HCT116 (cell line): ENCODE results near the gene CCL28. TPM values are rescaled to one million over a fixed set of nuclear protein-coding genes. Genes with fewer than 3 reads are reported as not detected.

Experiments
- ATAC-seq: fragments of 200-7000 bp; cut with Tn5 transposase; 2 replicates; pipeline ENCODE4 v1.9.1; 2020; ENCODE audit warnings: mild to moderate bottlenecking, moderate library complexity
- BruUV-seq: library from RNA; stranded (reverse); fragments of 400-500 nt; replicated peaks from 2 replicates; lab custom pipeline; 2021; lab: Mats Ljungman, UMichigan
- CTCF ChIA-PET: fragments of 300-600 bp; sonication (Branson Sonifier 250); formaldehyde crosslinking; loops from one replicate; lab custom pipeline; 2021; ENCODE audit warnings: antibody characterized with exemption; lab: Charles Lee
- POLR2A ChIA-PET: fragments of 300-600, 350-600 bp; sonication (Branson Sonifier 250); formaldehyde crosslinking; loops from one replicate; lab custom pipeline; 2021; ENCODE audit warnings: antibody characterized with exemption; lab: Charles Lee
- RAD21 ChIA-PET, 2 experiments: fragments of 300-600 bp; sonication (Branson Sonifier 250); formaldehyde crosslinking; loops; one replicate each; lab custom pipeline; 2023; ENCODE audit warnings: low total read pairs in 2 of 2; ENCODE audit not compliant: uncharacterized antibody in 2 of 2, unreplicated experiment in 2 of 2, low non-redundant PET in 1 of 2; lab: Charles Lee
- DNase-seq: peaks from one replicate; pipeline ENCODE4 v3.0.0-alpha.2; 2010; ENCODE audit warnings: low read depth, low spot score
- H2AFZ ChIP-seq: fragments of 200-600 bp; shearing (Covaris generic), sonication (generic); 2 replicates; pipeline ENCODE4 v1.6.1; 2017; ENCODE audit warnings: low read depth, mixed run types, mixed read lengths, antibody characterized with exemption, low read length; ENCODE audit not compliant: poor library complexity, severe bottlenecking
- H3K27ac ChIP-seq: 2 replicates; pipeline ENCODE4 v1.5.1; 2012; ENCODE audit warnings: low read depth, low read length
- H3K27me3 ChIP-seq: fragments of 200-600 bp; sonication (generic); 2 replicates; pipeline ENCODE4 v1.6.1; 2016; ENCODE audit warnings: mixed run types, low read length, mixed read lengths; ENCODE audit not compliant: insufficient read depth
- H3K36me3 ChIP-seq, 2 experiments: fragments of 200-500 bp in 1 of 2; fragments of 200-600 bp in 1 of 2; sonication (Bioruptor generic) in 1 of 2; sonication (generic) in 1 of 2; 2 replicates each; pipeline versions ENCODE4 v1.5.1 to v1.6.1; 2014 to 2016; ENCODE audit warnings: low read length in 2 of 2, inconsistent platforms in 1 of 2, mixed read lengths in 1 of 2, mixed run types in 1 of 2; ENCODE audit not compliant: insufficient read depth in 2 of 2, control insufficient read depth in 1 of 2
- H3K4me1 ChIP-seq, 2 experiments: fragments of 200-600 bp in 1 of 2; sonication (generic) in 1 of 2; 2 replicates each; pipeline versions ENCODE4 v1.5.1 to v1.6.1; 2012 to 2017; ENCODE audit warnings: low read length in 2 of 2, inconsistent platforms in 1 of 2, mild to moderate bottlenecking in 1 of 2, mixed read lengths in 1 of 2, mixed run types in 1 of 2, moderate library complexity in 1 of 2; ENCODE audit not compliant: insufficient read depth in 2 of 2, control insufficient read depth in 1 of 2
- H3K4me2 ChIP-seq: fragments of 200-600 bp; sonication (generic); 2 replicates; pipeline ENCODE4 v1.6.1; 2017; ENCODE audit warnings: mixed run types, low read length, mixed read lengths
- H3K4me3 ChIP-seq, 2 experiments: fragments of 200-600 bp in 1 of 2; sonication (generic) in 1 of 2; replicated peaks in 1 of 2; 2 replicates each; pipeline ENCODE4 v1.5.1; 2011 to 2016; ENCODE audit warnings: low read length in 2 of 2, control low read depth in 1 of 2, low read depth in 1 of 2, mild to moderate bottlenecking in 1 of 2, mixed read lengths in 1 of 2, mixed run types in 1 of 2
- H3K79me2 ChIP-seq: fragments of 200-600 bp; sonication (generic); 2 replicates; pipeline ENCODE4 v1.6.1; 2017; ENCODE audit warnings: mild to moderate bottlenecking, mixed run types, low read length, moderate library complexity, mixed read lengths; ENCODE audit not compliant: insufficient read depth
- H3K9ac ChIP-seq: fragments of 200-600 bp; sonication (generic); 2 replicates; pipeline ENCODE4 v1.6.1; 2016; ENCODE audit warnings: low read length, mixed read lengths
- H3K9me2 ChIP-seq: fragments of 200-600 bp; sonication (generic), shearing (Covaris generic); 2 replicates; pipeline ENCODE4 v1.6.1; 2017; ENCODE audit warnings: mixed run types, mild to moderate bottlenecking, moderate library complexity; ENCODE audit not compliant: insufficient read depth
- H3K9me3 ChIP-seq, 2 experiments: fragments of 200-500 bp in 1 of 2; fragments of 200-600 bp in 1 of 2; sonication (Bioruptor generic) in 1 of 2; sonication (generic) in 1 of 2; 2 replicates each; pipeline ENCODE4 v1.6.1; 2014 to 2017; ENCODE audit warnings: low read length in 2 of 2, mixed read lengths in 2 of 2, inconsistent platforms in 1 of 2, low read depth in 1 of 2, mild to moderate bottlenecking in 1 of 2, mixed run types in 1 of 2, moderate library complexity in 1 of 2; ENCODE audit not compliant: control insufficient read depth in 1 of 2, insufficient read depth in 1 of 2
- H4K20me1 ChIP-seq: fragments of 200-600 bp; sonication (generic), shearing (Covaris generic); 2 replicates; pipeline ENCODE4 v1.6.1; 2017; ENCODE audit warnings: mixed run types, mild to moderate bottlenecking, moderate library complexity; ENCODE audit not compliant: insufficient read depth
- ATF3 ChIP-seq: IDR thresholded peaks from 2 replicates; pipeline ENCODE4 v1.6.1; 2012
- POLR2A ChIP-seq: IDR thresholded peaks from 2 replicates; pipeline ENCODE4 v1.7.0; 2011; ENCODE audit warnings: borderline replicate concordance; ENCODE audit not compliant: insufficient read depth, insufficient read length; ENCODE audit errors: extremely low read depth
- RAD21 ChIP-seq: IDR thresholded peaks from 2 replicates; pipeline ENCODE4 v1.6.1; 2012; ENCODE audit warnings: low read depth, mild to moderate bottlenecking
- intact Hi-C: fragments of 100-400 bp; cut with micrococcal nuclease; formaldehyde crosslinking; loops from 2 replicates; pipeline ENCODE4 v1.10.0; 2022
- total RNA-seq: library from RNA; stranded (reverse); gene quantifications from one replicate; pipeline ENCODE4 v1.2.1, GENCODE V29; 2021; ENCODE audit not compliant: unreplicated experiment
- TF ChIP-seq, protein P1 (sequence below), 3 experiments: fragments of 200-600 bp in 1 of 3; sonication (generic) in 1 of 3; IDR thresholded peaks in 2 of 3; conservative IDR thresholded peaks in 1 of 3; 2 replicates each; pipeline ENCODE4 v1.5.1; 2012 to 2017; ENCODE audit warnings: low read depth in 2 of 3, low read length in 2 of 3, antibody characterized with exemption in 1 of 3, borderline replicate concordance in 1 of 3, control low read depth in 1 of 3, mild to moderate bottlenecking in 1 of 3, mixed read lengths in 1 of 3, mixed run types in 1 of 3, moderate library complexity in 1 of 3; ENCODE audit not compliant: insufficient read depth in 1 of 3

Gene CCL28
- total RNA-seq, 1 experiment from 2014 or later = 0.25 TPM

- no peak overlapping the region for H3K4me2 ChIP-seq
- intact Hi-C loops = no loop called here
- H3K36me3 ChIP-seq = no peaks in the 10 kb centered on the region
- TF ChIP-seq, protein P1, sequence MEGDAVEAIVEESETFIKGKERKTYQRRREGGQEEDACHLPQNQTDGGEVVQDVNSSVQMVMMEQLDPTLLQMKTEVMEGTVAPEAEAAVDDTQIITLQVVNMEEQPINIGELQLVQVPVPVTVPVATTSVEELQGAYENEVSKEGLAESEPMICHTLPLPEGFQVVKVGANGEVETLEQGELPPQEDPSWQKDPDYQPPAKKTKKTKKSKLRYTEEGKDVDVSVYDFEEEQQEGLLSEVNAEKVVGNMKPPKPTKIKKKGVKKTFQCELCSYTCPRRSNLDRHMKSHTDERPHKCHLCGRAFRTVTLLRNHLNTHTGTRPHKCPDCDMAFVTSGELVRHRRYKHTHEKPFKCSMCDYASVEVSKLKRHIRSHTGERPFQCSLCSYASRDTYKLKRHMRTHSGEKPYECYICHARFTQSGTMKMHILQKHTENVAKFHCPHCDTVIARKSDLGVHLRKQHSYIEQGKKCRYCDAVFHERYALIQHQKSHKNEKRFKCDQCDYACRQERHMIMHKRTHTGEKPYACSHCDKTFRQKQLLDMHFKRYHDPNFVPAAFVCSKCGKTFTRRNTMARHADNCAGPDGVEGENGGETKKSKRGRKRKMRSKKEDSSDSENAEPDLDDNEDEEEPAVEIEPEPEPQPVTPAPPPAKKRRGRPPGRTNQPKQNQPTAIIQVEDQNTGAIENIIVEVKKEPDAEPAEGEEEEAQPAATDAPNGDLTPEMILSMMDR (IDR thresholded peaks at IDR 0.05 in 2 of 3, conservative IDR thresholded peaks at IDR 0.05 in 1 of 3; ENCODE audit: borderline replicate concordance in 1 of 3, insufficient read depth in 1 of 3, low read depth in 2 of 3, low read length in 2 of 3) = peak in 2 of 3 experiments; percentile 47 to 63; a peak in 4 of 6 replicates
- no peak for TF ChIP-seq ATF3
- TF ChIP-seq, all 23 proteins: peak for 1
- Histone ChIP-seq H3K9me3 (no peaks in the 10 kb centered on the region), H3K9me2 (no peaks in the 10 kb centered on the region), H3K27me3 (no peaks in the 10 kb centered on the region), H4K20me1 (no peaks in the 10 kb centered on the region), H3K27ac (no peak overlapping the region), H2AFZ (no peak overlapping the region), H3K79me2 (no peaks in the 10 kb centered on the region), H3K4me3 (no peak overlapping the region), H3K4me1 (no peaks in the 10 kb centered on the region), H3K9ac (no peak overlapping the region)
- CTCF ChIA-PET = interaction anchor here (0.9 to 1.1 kb wide), 3 partner anchors 12 to 154 kb away, joined by 3 read pairs; no protein-coding TSS in a partner anchor
- peak; percentile 19 for DNase-seq
- POLR2A ChIA-PET = interaction anchor here (0.6 to 1.2 kb wide), 2 partner anchors 82 to 142 kb away, joined by 3 read pairs; partner anchors contain the start of gene TMEM267
- ATAC-seq = peak; percentile 91
- RAD21 ChIA-PET = interaction anchor here in 1 of 2 experiments (1.0 kb wide), 1 partner anchor 82 kb away, joined by 4 read pairs; the partner anchor contains the start of gene TMEM267
- BruUV-seq = no TSS peak
Measured at GRCh38 chr5:43401827-43402226, 10.4 kb downstream of the CCL28 start.

DNA sequence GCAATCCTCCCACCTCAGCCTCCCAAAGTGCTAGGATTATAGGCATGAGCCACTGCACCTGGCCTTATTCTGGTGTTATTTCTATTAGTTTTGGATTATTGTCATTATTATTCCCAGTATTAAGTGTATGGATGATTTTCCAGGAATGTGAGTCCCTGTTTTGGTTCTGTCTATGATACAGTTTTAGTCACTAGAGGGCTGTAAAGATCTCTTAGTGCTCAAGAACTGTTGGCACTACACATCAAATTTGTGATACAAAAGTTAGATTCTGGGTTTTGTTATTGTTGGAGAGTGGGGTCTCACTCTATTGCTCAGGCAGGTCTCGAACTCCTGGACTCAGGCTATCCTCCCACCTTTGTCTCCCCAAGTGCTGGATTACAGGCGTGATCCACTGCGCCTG, 12.1 kb downstream of the CCL28 start:
- no peak for DNase-seq
- no peaks in the 10 kb centered on the region for H3K36me3 ChIP-seq
- no peaks in the 10 kb centered on the region for H3K9me3 ChIP-seq
- ATAC-seq = no peak
- RAD21 ChIA-PET = no interaction called here
- no peaks in the 10 kb centered on the region for H3K9me2 ChIP-seq
- intact Hi-C loops = no loop called here
- no peak overlapping the region for H2AFZ ChIP-seq
- CTCF ChIA-PET = interaction anchor here (1.7 to 2.2 kb wide), 2 partner anchors 10 to 84 kb away, joined by 4 to 6 read pairs; partner anchors contain the start of gene TMEM267
- POLR2A ChIA-PET = no interaction called here
- no peak overlapping the region for H3K27ac ChIP-seq
- TF ChIP-seq POLR2A = no peak
- TF ChIP-seq, protein P1 (IDR thresholded peaks at IDR 0.05 in 2 of 3, conservative IDR thresholded peaks at IDR 0.05 in 1 of 3; ENCODE audit: borderline replicate concordance in 1 of 3, insufficient read depth in 1 of 3, low read depth in 2 of 3, low read length in 2 of 3) = peak in 2 of 3 experiments; percentile 8 to 30; a peak in 1 of 6 replicates
- peak; percentile 60 for TF ChIP-seq RAD21
- BruUV-seq = no TSS peak
- H3K4me1 ChIP-seq = no peaks in the 10 kb centered on the region
- H3K79me2 ChIP-seq = no peaks in the 10 kb centered on the region
- H4K20me1 ChIP-seq = no peaks in the 10 kb centered on the region
- no peak overlapping the region for H3K4me3 ChIP-seq
- H3K4me2 ChIP-seq = no peak overlapping the region
- no peak overlapping the region for H3K9ac ChIP-seq
- no peaks in the 10 kb centered on the region for H3K27me3 ChIP-seq
